NCI-H345 (cell line): ENCODE measurements around the gene LRRC8C.
"Not testable (repeated sequence)": the region's sequence is repeated elsewhere in the genome, so short reads cannot be mapped to it uniquely, and the experiment has no call there.

Source experiments
- DNase-seq: peaks from one replicate; lab custom pipeline; 2025; lab: John Stamatoyannopoulos, UW

Gene LRRC8C

GRCh38 chr1:89632657-89633247, at the start of gene LRRC8C:
TSS of gene LRRC8C (plus strand) at chr1:89633120. CDS start at chr1:89686474, 53,354 bp downstream.
- peak; percentile 83 for DNase-seq

GRCh38 chr1:89584211-89584610, 48.7 kb upstream of the LRRC8C start:
- DNase-seq: no peak

GRCh38 chr1:89584781-89585180, 48.1 kb upstream of the LRRC8C start:
- DNase-seq: no peak

GRCh38 chr1:89587729-89588161, 45.2 kb upstream of the LRRC8C start:
- DNase-seq: no peak

GRCh38 chr1:89588480-89588879, 44.4 kb upstream of the LRRC8C start:
- DNase-seq: no peak

GRCh38 chr1:89589515-89589914, 43.4 kb upstream of the LRRC8C start:
- DNase-seq: no peak

GRCh38 chr1:89590341-89591080, 42.4 kb upstream of the LRRC8C start:
- no peak for DNase-seq

GRCh38 chr1:89592861-89593302, 40.0 kb upstream of the LRRC8C start:
- DNase-seq: not testable (repeated sequence)

- DNase-seq: no peak
Measured at GRCh38 chr1:89594096-89594740, 38.7 kb upstream of the LRRC8C start.

- no peak for DNase-seq
Measured at GRCh38 chr1:89596698-89597097, 36.2 kb upstream of the LRRC8C start.

GRCh38 chr1:89598450-89599331, 34.2 kb upstream of the LRRC8C start:
- peak; percentile 38 for DNase-seq

GRCh38 chr1:89599332-89599630, 33.6 kb upstream of the LRRC8C start:
- no peak for DNase-seq

GRCh38 chr1:89600451-89601224, 32.3 kb upstream of the LRRC8C start:
- no peak for DNase-seq

- no peak for DNase-seq
Measured at GRCh38 chr1:89602871-89603404, 30.0 kb upstream of the LRRC8C start.

- DNase-seq: no peak
Measured at GRCh38 chr1:89603651-89604413, 29.1 kb upstream of the LRRC8C start.

GRCh38 chr1:89604414-89604735, 28.5 kb upstream of the LRRC8C start:
- DNase-seq: no peak

- DNase-seq: no peak
Measured at GRCh38 chr1:89605692-89606091, 27.2 kb upstream of the LRRC8C start.

- DNase-seq: no peak
Measured at GRCh38 chr1:89606227-89606980, 26.5 kb upstream of the LRRC8C start.

- DNase-seq: no peak
Measured at GRCh38 chr1:89607156-89607555, 25.8 kb upstream of the LRRC8C start.
